CD4-positive, alpha-beta T cell treated with Interleukin-6 for 4 hours (primary cell): ENCODE results near the gene RALGAPB.
"Not testable (repeated sequence)": the region's sequence is repeated elsewhere in the genome, so short reads cannot be mapped to it uniquely, and the experiment has no call there.

ENCODE experiments used
- DNase-seq: peaks from one replicate; pipeline ENCODE4 v3.0.0-alpha.2; 2020; ENCODE audit warnings: mixed read lengths

Gene RALGAPB

DNA sequence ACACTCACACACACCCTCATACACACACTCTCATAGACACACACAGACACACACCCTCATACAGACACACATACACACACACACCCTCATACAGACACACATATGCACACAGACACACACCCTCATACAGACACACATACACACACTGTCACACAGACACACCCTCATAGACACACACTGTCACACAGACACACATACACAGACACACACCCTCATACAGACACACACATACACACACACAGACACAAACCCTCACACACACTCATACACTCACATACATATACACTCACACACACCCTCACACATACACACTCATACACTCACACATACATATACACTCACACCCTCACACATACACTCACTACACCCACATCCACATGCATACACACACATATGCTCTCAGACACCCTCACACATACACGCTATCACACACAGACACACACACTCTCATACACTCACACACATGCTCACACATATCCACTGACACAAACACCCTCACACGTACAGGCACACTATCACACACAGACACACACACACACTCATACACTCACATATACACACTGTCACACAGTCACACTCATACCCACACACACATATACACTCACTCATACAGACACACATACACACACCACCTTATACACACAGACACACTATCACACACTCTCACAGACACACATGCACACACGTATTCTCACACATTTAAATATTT lies 117.5 kb downstream of the RALGAPB start:
- DNase-seq = no peak

DNA sequence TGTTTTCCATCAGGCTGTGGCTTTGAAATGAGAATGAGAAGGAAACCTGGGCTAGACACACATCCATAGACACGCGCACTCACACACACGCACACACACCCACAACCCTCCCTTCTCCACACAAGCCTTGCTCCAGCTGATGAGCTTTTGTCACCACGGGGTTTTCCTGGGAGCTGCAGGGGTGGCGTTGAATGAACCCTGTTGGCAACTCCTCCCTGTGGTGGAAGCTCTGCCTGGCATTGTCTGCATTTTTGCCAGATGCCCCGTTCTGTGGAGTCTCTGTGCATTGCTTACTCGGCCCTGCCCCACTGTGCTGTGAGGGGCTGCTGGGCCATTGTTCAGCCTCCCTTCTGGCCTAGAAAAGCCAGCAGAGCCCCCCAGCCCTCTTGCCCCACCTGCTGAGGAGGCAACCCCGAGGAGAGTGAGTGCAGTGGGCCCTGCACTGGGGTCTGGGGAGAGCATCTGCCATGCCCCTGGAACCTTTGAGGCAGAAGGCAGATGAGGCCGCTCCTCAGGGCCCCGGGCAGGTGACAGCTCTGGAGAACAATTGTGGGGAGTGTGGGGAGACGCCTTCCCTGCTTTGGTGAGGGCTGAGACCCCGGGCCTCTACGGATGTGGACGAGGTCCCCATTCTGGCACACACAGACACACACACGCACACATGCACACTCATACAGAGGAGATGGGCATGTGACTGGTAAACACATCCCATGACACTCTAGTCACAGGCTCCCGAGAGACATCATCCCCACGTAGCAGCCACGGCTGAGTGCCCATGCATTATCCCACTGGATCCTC lies 118.2 kb downstream of the RALGAPB start:
- DNase-seq = no peak

DNA sequence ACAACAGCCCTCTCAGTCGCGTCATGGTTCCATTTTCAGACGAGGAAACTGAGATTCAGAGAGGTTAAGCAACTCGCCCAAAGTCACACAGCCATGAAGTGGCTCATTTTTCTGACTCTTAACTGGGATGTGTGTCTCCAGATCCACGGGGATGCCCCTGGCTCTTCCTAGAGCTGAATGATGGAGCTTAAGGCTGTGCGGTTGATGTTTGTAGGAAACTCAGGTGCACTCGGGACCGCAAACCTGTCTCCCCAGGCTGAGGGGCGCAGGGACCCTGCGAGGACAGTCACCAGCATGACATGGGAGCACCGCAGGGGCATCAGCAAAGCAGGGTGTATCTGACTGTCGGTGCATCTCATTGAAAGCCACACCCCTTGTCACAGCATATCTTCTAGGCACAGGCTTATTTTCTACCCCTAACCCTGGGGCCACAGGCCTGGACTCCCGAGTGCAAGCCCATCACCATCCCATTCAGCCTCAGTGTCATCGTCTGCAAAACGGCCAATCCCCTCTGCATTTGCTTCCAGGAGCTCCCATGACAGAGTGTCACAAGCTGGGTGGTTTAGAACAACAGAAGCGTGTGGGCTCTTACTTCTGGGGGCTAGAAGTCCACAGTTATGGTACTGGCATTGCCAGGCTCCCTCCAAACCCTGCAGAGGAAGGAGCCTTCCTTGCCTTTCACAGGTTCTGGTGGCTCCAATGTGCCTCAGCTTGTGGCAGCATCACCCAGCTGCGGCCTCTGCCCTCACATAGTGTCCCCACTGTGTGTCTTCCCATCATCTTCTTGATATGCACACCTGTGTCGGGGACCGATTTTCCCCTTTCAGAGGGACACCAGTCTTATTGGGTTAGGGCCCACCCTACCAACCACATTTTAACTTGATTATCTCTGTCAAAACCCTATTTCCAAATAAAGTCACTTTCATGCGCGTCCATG lies 119.1 kb downstream of the RALGAPB start:
- DNase-seq = no peak

DNA sequence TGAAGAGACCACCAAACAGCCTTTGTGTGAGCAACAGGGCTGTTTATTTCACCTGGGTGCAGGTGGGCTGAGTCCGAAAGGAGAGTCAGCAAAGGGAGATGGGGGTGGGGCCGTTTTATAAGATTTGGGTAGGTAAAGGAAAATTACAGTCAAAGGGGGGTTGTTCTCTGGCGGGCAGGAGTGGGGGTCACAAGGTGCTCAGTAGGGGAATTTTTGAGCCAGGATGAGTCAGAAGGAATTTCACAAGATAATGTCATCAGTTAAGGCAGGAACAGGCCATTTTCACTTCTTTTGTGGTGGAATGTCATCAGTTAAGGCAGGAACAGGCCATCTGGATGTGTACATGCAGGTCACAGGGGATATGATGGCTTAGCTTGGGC lies 119.8 kb downstream of the RALGAPB start:
- not testable (repeated sequence) for DNase-seq

DNA sequence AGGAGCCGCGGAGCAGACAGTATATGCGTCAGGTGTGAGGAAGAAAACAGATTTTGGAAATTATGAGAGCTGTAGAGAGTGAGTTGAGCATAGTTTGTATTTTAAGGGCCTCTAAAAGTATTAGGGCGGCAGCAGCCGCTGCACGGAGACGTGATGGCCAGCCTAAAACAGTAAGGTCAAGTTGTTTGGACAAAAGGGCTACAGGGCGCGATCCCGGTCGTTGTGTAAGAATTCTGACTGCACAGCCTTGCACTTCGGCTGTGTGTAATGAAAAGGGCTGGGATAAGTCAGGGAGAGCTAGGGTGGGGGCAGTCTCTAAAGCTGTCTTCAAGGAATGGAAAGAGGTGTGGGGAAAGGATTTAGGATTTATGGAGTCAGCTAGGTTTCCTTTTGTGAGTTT lies 121.6 kb downstream of the RALGAPB start:
- not testable (repeated sequence) for DNase-seq

DNA sequence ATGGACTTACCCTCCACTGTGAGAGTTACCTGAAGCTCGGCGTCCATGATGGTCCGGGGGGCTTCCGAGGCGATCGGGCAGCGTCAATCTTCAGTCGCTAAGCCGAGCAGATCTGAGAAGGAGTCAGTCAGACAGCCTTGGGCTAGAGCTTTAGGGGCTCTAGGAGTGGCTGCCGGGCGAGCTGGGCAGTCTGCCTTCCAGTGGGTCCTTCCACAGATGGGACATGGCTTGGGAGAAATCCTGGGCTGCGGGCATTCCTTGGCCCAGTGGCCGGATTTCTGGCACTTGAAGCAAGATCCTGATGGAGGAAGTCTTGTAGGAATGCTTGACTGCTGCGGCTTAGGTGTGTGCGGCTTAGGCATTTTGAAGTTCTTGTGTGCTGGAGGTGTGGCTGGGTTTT lies 123.2 kb downstream of the RALGAPB start:
- DNase-seq = not testable (repeated sequence)

DNA sequence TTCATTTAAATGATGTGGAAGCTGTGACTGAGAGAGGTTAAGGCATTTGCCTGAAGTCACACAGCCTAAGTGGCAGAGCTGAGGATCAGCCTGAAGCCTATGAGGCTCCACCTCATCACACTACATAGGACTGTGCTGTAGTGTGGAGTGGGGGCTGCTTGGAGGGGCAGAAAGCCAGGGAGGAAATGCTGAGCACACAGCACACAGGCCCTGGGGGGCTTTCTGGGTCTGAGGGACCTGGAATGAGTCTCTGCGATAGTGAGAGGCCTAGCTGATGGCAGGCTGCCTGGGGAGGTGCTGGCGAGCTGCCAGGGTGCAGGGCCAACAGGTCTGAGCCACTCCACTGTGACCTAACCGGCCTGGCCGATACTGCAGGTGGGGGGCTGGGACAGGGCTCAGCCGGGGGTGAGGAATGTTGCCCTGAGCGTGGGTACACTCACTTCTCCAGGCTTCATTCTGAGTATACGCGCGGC lies 126.8 kb downstream of the RALGAPB start:
- DNase-seq = no peak

DNA sequence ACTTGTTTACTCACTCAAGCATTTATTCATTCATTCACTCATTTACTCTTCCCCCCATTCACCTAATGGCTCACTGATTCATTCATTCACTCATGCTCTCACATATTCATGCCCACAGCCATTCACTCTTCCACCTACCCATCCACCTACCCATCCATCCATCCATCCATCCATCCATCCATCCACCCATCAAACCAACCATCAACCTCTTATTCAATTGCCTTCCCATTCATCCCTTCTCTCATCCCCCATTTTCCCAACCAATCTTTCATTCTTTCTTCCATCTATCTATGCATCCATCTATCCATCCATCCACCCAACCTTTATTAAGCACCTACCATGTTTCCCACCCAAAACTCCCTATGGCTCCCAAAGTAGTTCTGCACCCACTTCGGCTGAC lies 127.4 kb downstream of the RALGAPB start:
- no peak for DNase-seq

DNA sequence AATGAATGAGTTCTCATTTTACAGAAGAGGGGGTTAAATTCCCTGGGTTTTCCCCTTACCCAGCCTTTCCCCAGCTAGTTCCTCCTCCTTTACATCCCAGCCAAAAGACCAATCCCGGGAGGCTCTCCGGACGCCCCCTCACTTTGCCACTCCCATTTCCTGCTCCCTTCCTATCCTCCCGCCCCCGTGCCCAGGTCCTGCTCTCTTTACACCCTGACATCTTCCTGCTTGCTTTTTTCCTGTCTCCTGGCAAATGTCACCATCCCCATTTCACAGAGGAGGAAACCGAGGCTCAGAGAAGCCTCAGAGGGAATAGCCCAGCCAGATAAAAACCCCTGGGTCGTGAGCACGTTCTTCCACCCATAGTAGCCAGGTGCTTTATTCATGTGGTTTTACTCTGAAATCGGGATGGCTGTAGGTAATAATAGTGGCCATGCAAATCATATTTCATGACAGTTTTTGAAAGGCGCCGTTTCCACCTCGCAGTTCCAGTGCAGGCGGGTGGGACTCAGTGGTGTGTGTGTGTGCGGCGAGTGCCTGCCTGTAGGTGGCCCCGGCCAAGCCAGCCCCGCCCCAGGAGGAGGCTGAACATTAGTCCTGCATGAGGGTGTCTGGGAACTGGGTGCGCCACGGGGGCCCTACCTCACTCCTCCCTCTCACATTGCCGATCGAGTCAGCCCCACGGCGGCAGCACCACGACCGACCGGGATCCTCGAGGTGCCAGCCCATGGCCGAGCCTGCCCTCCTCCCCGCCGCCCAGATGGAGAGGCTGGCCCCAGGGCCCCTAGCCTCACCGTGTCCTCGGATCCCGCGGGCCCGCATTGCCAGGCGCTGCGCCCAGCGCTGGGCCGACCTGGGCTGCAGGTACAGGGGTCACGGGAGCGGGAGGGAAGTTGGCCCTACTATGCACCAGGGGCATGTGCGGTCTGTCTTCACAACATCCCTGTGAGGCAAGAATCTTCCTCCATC lies 128.9 kb downstream of the RALGAPB start, which contains the start of gene ARHGAP40:
ARHGAP40 (plus strand) TSS at position 594 of the 969 bp plus-strand sequence.
- DNase-seq = no peak

DNA sequence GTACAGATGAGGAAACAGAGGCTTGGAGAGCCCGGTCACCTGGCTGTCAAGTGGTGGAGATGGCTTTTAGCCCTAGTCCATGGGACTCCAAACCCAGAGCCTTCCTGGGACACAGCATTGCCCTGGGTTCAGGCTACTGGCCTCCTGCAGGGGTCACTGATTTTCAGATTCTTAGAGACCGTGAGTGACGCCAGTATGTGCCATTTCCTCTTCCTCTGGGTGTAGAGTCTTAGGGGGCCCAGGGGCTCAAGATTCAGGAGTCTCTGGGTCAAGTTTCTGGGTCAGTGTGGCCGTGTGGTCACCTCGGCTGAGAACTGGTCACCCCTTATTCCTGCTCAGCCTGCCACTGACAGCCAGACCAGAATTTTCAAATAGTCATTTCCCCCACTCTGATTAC lies 129.5 kb downstream of the RALGAPB start:
- no peak for DNase-seq

DNA sequence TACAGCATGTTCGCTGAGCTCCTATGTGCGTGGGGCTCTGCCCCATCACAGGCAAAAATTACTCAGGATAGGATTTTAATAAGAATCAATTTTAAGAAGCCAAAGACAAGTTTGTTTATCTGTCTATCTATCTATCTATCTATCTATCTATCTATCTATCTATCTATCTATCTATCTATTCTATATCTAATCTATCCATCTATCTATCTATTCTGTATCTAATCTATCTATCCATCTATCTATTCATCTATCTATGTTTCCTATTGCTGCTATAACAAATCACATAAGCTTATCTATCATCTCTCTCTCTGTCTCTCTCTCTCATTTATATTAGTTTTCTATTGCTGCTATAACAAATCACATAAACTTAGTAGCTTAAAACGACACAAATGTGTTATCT lies 130.6 kb downstream of the RALGAPB start:
- DNase-seq = no peak

DNA sequence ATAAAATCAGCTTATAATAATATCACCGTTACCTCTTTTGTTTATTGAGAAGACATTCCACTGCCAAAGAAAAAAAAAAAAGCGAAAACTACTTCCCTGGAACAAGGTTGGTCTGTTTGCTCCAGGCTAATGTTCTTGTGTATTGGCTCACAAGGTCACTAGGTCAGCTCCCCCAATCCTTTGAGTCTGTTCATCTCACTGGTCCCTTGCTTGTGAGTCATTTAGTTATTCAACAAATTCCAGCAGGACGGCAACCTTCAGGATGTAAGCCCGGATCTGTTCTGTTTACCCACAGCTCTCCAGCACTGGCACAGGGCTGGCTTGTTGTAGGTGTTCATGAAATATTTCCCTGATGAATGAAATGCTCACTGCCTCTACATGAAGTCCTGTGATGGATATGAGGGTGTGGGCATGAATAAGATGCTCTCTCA lies 132.2 kb downstream of the RALGAPB start:
- no peak for DNase-seq

DNA sequence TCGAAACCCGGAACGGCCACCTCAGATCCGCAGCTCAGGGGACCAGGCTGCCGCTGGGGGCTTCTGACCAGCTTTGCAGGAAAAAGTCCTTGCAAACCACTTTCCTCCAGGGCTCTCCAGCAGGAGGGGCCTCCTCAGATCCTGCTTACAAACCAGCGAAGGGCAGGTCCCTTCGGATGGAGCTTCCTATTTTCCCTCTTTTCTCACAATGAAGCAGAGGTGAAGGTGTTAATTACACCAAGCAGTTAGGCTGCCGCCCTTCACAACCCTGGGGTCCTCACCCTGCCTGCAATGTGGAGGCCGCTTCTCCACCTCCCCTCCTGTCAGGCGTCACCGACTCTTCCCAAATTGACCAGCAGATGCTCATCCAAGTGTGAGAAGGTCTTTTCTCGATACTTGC lies 134.7 kb downstream of the RALGAPB start:
- DNase-seq = no peak

DNA sequence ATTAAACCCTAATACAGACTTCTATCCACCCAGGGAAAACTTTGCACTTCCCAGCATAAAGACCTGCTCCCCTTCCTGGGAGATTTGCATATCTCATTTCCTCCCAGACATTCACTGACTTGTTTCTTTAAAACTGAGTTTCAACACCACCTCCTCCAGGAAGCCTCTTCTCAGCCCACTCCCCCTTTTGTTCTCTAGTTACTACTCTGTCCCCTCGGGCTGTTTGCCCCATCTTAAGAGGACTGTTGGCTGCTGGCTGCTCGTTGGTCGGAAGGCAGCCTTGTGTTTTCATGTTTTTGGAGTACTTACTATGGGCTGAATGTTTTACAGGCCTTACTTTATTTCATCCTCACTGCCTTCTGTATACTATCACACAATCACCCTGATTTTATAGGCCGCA lies 135.5 kb downstream of the RALGAPB start:
- no peak for DNase-seq

DNA sequence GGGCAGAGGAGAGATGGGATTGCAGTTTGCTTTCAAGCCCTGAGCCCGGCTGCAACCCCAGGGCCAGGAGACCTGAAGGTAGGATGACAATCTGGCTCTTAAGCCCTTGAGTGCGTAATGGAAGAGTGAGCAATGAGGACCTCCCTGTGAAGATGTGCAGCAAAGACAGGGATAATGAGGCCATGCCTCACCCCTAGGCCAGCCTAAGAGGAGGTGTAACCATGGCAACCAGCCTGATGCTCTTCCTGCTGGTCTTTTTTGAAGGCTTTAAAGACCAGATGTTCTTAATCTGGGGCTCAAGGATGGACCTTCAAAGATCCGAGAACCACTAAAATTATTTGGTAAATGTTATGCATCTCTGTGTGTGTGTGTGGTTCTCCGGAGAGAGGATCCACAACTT lies 137.2 kb downstream of the RALGAPB start:
- no peak for DNase-seq

DNA sequence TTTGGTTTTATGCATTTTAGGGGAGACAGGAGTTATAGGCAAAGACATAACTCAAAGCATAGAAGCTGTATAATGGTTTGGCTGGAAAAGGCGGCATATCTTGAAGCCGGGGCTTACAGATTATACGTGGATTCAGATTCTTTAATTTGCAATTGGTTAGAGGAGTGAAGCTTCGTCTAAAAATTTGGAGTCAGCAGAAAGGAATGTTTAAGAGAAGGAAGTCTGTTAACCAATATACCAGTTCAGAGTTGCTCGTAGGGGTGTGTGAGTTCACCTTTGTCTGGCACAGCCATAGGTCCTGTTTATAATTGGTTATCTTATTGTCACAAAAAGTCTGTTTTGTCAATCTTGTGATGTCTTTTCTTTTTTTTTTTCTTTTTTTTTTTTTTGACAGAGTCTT lies 137.9 kb downstream of the RALGAPB start:
- no peak for DNase-seq

DNA sequence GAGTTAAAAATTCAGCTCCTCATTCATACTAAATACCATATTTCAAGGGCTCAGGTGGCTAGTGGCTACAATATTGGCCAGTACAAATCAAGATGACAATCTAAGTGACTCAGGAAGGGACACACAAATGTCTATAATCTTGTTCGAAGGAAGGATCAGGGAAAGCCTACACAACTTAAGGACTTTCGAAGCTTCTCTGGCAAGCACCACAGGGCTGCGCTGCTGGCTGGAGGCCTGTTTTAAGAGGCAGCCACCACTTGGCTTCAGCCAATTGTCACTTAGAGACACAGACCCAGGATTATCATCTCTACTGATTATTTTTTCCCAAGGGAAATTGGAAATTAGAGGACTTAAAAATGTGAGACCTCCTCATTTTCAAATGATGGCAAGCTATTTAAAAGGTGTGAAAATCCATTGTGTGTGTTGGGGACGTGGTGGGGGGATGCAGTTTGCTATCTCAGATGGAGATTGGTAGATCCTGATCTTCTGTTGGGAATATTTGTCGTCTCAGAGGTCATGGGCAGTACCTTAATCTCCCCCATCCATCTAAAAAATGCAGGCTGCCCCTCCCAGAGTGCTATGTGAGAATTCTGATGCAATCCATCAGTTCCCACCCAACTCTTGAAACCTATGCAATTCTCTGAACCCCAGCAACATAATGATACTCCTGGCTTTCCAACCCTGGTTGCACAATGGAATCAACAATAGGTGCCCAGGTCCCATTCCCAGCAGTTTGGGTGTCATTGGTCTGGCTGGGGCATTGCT lies 140.3 kb downstream of the RALGAPB start:
- no peak for DNase-seq

DNA sequence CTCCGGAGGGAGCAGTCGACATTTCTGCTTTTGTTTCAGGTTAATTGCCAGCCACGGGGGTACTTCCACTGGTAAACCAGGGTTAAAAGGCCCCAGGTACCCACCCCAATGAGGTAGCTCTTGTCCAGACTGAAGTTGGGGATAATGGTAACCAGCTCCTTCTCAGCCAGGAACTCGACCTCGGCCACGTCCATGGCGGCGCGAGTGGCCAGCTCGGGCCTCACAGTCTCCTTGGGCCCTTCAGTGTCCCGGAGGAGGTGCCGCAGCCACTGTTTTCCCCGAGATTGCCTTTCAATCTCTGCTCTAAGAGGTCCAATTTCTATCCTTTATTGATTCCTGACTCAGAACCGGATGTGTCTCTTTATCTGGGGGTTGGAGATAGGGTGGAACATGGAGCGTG lies 142.6 kb downstream of the RALGAPB start:
- no peak for DNase-seq

DNA sequence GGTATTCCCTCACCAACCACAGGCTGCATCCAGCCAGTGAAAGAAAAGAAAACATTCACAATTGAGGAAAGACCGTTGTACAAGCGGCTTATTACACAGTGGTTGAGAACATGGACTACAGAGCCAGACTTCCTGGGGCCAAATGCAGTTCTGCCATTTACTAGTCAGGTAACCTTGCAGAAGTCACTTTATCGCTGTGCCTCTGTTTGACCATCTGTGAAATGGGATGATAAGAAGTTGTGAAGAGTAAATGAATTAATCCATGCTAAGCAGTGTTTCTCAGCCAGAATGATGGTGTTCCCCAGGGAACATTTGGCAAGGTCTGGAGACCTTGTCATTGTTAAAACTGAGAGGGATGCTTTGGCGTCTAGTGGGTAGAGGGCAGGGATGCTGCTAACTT lies 143.8 kb downstream of the RALGAPB start:
- no peak for DNase-seq

DNA sequence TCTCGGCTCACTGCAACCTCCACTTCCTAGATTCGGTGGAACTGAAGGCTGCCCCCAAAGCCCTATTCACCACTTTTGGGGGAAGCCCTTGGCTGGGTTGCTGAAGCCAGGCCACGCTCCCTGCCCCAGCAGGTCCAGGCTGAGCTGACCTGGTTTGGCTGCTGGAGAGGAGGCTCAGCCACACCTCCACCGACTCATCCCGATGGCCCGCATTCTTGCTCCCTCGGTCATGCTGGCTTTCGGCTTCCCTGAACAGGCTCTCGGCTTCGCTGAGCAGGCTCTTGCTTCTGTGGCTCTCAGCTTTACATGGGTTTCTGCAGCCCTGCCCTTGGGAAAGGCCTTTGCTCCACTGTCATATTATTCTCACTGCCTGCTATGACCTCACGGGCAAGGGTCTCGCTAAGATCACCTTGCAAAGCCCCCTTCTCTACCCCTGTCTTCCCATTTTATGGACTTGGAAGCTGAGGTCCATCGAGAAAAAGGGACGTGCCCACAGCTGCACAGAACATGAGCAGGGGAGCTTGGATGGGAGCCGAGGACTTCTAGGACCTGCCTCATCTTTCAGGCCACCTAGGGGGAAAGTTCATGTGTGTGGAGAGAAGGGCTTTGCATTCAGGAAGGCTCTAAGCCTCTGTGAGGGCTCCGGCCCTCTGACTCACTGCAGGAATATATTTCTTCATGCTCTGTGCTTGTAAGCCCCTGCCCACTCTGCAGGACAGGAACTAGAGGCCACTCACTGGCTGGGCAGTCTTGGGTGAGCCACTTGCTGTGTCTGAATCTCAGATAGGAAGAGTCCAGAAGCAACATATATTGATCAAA lies 144.6 kb downstream of the RALGAPB start:
- DNase-seq = no peak
